NB4 (cell line): ENCODE data around the gene MVD.

Source experiments
- DNase-seq: peaks from one replicate; pipeline ENCODE4 v3.0.0; 2010; ENCODE audit warnings: low read depth
- H3K4me3 ChIP-seq: one replicate; pipeline ENCODE4 v1.5.1; 2011; ENCODE audit warnings: mild to moderate bottlenecking, low read depth, low read length, moderate library complexity
- CTCF ChIP-seq: IDR thresholded peaks from one replicate; pipeline ENCODE4 v1.5.1; 2012; ENCODE audit warnings: low read depth, low read length
- MAX ChIP-seq: IDR thresholded peaks from 2 replicates; pipeline ENCODE4 v1.6.1; 2011; ENCODE audit warnings: low read depth, low read length
- MYC ChIP-seq: IDR thresholded peaks from 2 replicates; pipeline ENCODE4 v1.6.1; 2011; ENCODE audit warnings: low read depth, low read length
- POLR2A ChIP-seq: IDR thresholded peaks from 2 replicates; pipeline ENCODE4 v1.6.1; 2011; ENCODE audit warnings: mild to moderate bottlenecking; ENCODE audit not compliant: insufficient read length; ENCODE audit errors: extremely low read depth

Gene MVD

DNA sequence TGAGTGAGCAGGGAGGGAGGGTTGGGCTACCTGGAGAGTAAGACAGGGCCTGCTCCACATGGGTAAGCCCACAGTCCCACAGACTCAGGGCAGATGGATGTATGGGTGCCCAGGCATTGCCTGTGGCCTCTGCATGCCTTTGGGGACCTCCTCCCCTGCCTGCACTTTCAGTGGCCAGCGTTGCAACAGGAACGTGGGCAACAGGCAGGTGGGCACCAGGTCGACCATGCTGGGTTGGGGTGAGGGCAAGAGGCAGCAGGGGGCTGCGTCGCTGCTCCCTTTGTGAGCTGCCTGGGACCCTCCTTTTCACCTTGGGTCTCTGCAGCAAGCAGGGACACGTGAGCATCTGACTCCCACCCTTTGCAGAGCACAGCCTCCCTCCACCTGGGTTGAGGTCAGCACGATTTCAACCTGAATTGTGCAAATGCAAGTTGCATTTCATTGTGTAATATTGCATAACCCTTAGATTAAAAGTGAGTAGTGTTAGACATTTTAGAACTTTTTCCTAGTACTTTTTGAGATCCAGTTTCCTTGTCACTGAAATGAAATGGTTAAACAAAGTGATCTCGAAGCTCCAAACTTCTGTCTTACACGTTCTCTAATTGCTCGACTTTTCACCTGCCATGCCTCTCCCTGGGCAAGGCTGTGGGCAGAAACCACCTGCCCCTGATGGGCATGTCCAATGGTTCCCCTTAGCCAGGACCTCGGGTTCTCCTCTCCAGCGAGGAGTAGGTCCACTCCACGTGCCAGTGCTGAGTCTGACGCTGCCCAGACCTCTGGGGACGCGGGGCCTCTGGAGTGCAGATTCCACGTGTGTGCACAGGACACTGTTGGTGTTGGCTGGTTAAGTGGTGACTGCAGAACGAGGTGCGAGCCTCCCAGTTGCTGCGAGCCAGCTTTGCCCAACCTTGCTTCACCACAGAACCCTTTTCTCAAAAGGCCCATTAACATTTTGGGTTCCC, 57.4 kb downstream of the MVD start:
- no peak overlapping the region for H3K4me3 ChIP-seq
- DNase-seq: no peak
- TF ChIP-seq MYC (no peak), CTCF (no peak), POLR2A (no peak), MAX (no peak)

DNA sequence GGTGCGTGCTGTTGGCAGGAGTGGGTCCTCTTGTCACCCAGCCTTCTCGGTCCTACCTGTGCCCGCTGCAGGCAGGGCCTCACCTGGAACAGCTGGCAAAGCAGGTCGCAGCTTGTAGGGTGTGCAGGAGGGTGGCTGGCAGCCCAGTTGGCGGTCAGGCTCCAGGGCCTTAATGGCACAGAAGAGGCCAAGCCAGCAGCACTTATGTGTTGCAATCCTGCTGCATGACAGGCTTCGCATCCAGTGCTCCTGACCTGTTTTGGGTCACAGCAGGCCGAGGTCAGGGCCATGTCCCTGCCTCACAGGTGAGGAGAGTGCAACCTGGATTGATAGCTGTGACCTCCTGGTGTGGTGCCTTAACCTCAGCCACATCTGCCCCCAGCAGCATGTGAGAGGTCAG, 60.8 kb downstream of the MVD start:
- no peak for DNase-seq
- no peak for TF ChIP-seq MAX
- no peak for TF ChIP-seq POLR2A
- no peak overlapping the region for H3K4me3 ChIP-seq
